IMR-90 (cell line): ENCODE measurements around the gene CXCL12. TPM values are rescaled to one million over a fixed set of nuclear protein-coding genes. Genes with fewer than 3 reads are reported as not detected.

Experiments used
- ATAC-seq: fragments of 200-7000 bp; cut with Tn5 transposase; 2 replicates; pipeline ENCODE4 v1.9.1; 2020; ENCODE audit warnings: low read depth, mild to moderate bottlenecking, moderate library complexity
- BruUV-seq: library from RNA; stranded (reverse); fragments of 400-500 nt; replicated peaks from 2 replicates; lab custom pipeline; 2021; lab: Mats Ljungman, UMichigan
- CTCF ChIA-PET: fragments of 300-600 bp; formaldehyde crosslinking; extraction: SDS; loops from one replicate; lab custom pipeline; 2021; ENCODE audit warnings: antibody characterized with exemption; lab: Yijun Ruan, JAX
- POLR2A ChIA-PET: fragments of 300-600 bp; sonication (Branson Sonifier 250); formaldehyde crosslinking; loops from one replicate; lab custom pipeline; 2022; ENCODE audit warnings: antibody characterized with exemption; ENCODE audit not compliant: unreplicated experiment; lab: Charles Lee
- DNase-seq: peaks from one replicate; pipeline ENCODE4 v3.0.0; 2013
- H2AFZ ChIP-seq: replicated peaks from 2 replicates; pipeline ENCODE3; 2013; ENCODE audit warnings: low read length, mild to moderate bottlenecking; ENCODE audit not compliant: poor library complexity
- H2AK5ac ChIP-seq: 2 replicates; pipeline ENCODE4 v1.6.1; 2013; ENCODE audit warnings: low read depth, low read length, inconsistent platforms
- H2AK9ac ChIP-seq: replicated peaks from 2 replicates; pipeline ENCODE3; 2013; ENCODE audit warnings: mild to moderate bottlenecking, low read depth, low read length, moderate library complexity; ENCODE audit not compliant: poor library complexity
- H2BK120ac ChIP-seq: 2 replicates; pipeline ENCODE4 v1.6.1; 2013; ENCODE audit warnings: low read depth, low read length, inconsistent platforms
- H2BK15ac ChIP-seq: 3 replicates; pipeline ENCODE4 v1.6.1; 2013; ENCODE audit warnings: low read depth, low read length, inconsistent platforms
- H2BK20ac ChIP-seq: 2 replicates; pipeline ENCODE4 v1.6.1; 2013; ENCODE audit warnings: low read depth, mild to moderate bottlenecking, inconsistent platforms, low read length, moderate library complexity
- H2BK5ac ChIP-seq: 2 replicates; pipeline ENCODE4 v1.6.1; 2013; ENCODE audit warnings: mild to moderate bottlenecking, low read depth, low read length, inconsistent platforms; ENCODE audit not compliant: poor library complexity, severe bottlenecking
- H3K14ac ChIP-seq: replicated peaks from 2 replicates; pipeline ENCODE4 v1.6.1; 2013; ENCODE audit warnings: low read depth, low read length, inconsistent platforms
- H3K18ac ChIP-seq: 2 replicates; pipeline ENCODE4 v1.6.1; 2013; ENCODE audit warnings: low read depth, low read length, control low read depth
- H3K23ac ChIP-seq: 2 replicates; pipeline ENCODE4 v1.6.1; 2013; ENCODE audit warnings: low read depth, low read length, inconsistent platforms
- H3K27ac ChIP-seq: 2 replicates; pipeline ENCODE4 v1.5.1; 2013; ENCODE audit warnings: mild to moderate bottlenecking, control low read depth, low read length; ENCODE audit not compliant: insufficient read depth
- H3K27me3 ChIP-seq: 2 replicates; pipeline ENCODE4 v1.6.1; 2013; ENCODE audit warnings: low read length; ENCODE audit not compliant: control insufficient read depth, insufficient read depth
- H3K36me3 ChIP-seq: 2 replicates; pipeline ENCODE4 v1.6.1; 2013; ENCODE audit warnings: low read length, mixed read lengths; ENCODE audit not compliant: control insufficient read depth, insufficient read depth
- H3K4ac ChIP-seq: 2 replicates; pipeline ENCODE4 v1.6.1; 2013; ENCODE audit warnings: low read depth, low read length, inconsistent platforms
- H3K4me1 ChIP-seq: 2 replicates; pipeline ENCODE4 v1.6.1; 2013; ENCODE audit warnings: low read length, mixed read lengths; ENCODE audit not compliant: control insufficient read depth, insufficient read depth
- H3K4me2 ChIP-seq: 2 replicates; pipeline ENCODE4 v1.6.1; 2013; ENCODE audit warnings: low read depth, mild to moderate bottlenecking, control low read depth, low read length, moderate library complexity
- H3K4me3 ChIP-seq: 2 replicates; pipeline ENCODE4 v1.5.1; 2013; ENCODE audit warnings: low read depth, mild to moderate bottlenecking, control low read depth, low read length, moderate library complexity; ENCODE audit not compliant: insufficient read depth
- H3K56ac ChIP-seq: 2 replicates; pipeline ENCODE4 v1.6.1; 2013; ENCODE audit warnings: low read length, inconsistent platforms; ENCODE audit not compliant: insufficient read depth; ENCODE audit errors: extremely low read depth
- H3K79me1 ChIP-seq, 2 experiments: 2 replicates each; pipeline ENCODE4 v1.6.1; 2013; ENCODE audit warnings: low read length in 2 of 2, inconsistent platforms in 1 of 2, low read depth in 1 of 2
- H3K9ac ChIP-seq: 2 replicates; pipeline ENCODE4 v1.6.1; 2013; ENCODE audit warnings: low read depth, low read length, control low read depth
- H3K9me1 ChIP-seq: 2 replicates; pipeline ENCODE4 v1.6.1; 2013; ENCODE audit warnings: low read length, inconsistent platforms; ENCODE audit not compliant: insufficient read depth
- H3K9me3 ChIP-seq: 2 replicates; pipeline ENCODE4 v1.6.1; 2013; ENCODE audit warnings: low read length; ENCODE audit not compliant: control insufficient read depth, insufficient read depth
- H4K20me1 ChIP-seq: 2 replicates; pipeline ENCODE4 v1.6.1; 2013; ENCODE audit warnings: low read length, inconsistent platforms; ENCODE audit not compliant: insufficient read depth
- H4K5ac ChIP-seq: 2 replicates; pipeline ENCODE4 v1.6.1; 2013; ENCODE audit warnings: mild to moderate bottlenecking, low read depth, low read length, control low read depth
- H4K8ac ChIP-seq, 2 experiments: 2 replicates each; pipeline ENCODE4 v1.6.1; 2013; ENCODE audit warnings: low read depth in 2 of 2, low read length in 2 of 2, control low read depth in 1 of 2, inconsistent platforms in 1 of 2
- H4K91ac ChIP-seq: 2 replicates; pipeline ENCODE4 v1.6.1; 2013; ENCODE audit warnings: low read depth, low read length, inconsistent platforms; ENCODE audit not compliant: insufficient read depth
- BHLHE40 ChIP-seq: fragments of 150-350 bp; IDR thresholded peaks from 2 replicates; pipeline ENCODE4 v1.6.1; 2016; ENCODE audit warnings: mild to moderate bottlenecking, low read depth, low read length
- MAZ ChIP-seq: IDR thresholded peaks from 2 replicates; pipeline ENCODE4 v1.6.1; 2012; ENCODE audit warnings: low read depth, mild to moderate bottlenecking, low read length, improper control_type of control experiment, moderate library complexity, borderline replicate concordance
- POLR2A ChIP-seq: IDR thresholded peaks from 2 replicates; pipeline ENCODE4 v1.6.1; 2012; ENCODE audit warnings: mild to moderate bottlenecking, low read depth, low read length
- RAD21 ChIP-seq: IDR thresholded peaks from 2 replicates; pipeline ENCODE4 v1.6.1; 2012; ENCODE audit warnings: low read length, improper control_type of control experiment
- RCOR1 ChIP-seq: IDR thresholded peaks from 2 replicates; pipeline ENCODE4 v1.6.1; 2012; ENCODE audit warnings: mild to moderate bottlenecking, low read length, improper control_type of control experiment; ENCODE audit not compliant: insufficient replicate concordance
- RFX5 ChIP-seq: IDR thresholded peaks from 2 replicates; pipeline ENCODE4 v1.8.0; 2012; ENCODE audit warnings: low read depth, mild to moderate bottlenecking, low read length, moderate library complexity
- USF2 ChIP-seq: fragments of 150-350 bp; IDR thresholded peaks from 2 replicates; pipeline ENCODE4 v1.6.1; 2017; ENCODE audit warnings: mild to moderate bottlenecking, antibody characterized with exemption, low read length, low read depth
- WGBS, 2 experiments: methylation state at CpG; one replicate each; pipeline versions ENCODE4 v1.1.5 to v1.1.7; 2013; ENCODE audit warnings: missing lambda C conversion rate in 2 of 2; ENCODE audit not compliant: insufficient read length in 1 of 2; ENCODE audit errors: extremely low coverage in 2 of 2; 5-methylcytosine and 5-hydroxymethylcytosine counted together
- dilution Hi-C: fragments of 300-500 bp; cut with HindIII; formaldehyde crosslinking; loops from one replicate; pipeline ENCODE4 v1.14.3; 2018; ENCODE audit warnings: low sequenced_read_pairs; ENCODE audit not compliant: unreplicated experiment
- in situ Hi-C: fragments of 300-500 bp; cut with MboI; formaldehyde crosslinking; loops from 3 replicates; pipeline ENCODE4 v1.14.3; 2019; ENCODE audit warnings: low sequenced_read_pairs, inconsistent platforms, mixed read lengths
- intact Hi-C: fragments of 100-400 bp; cut with micrococcal nuclease; formaldehyde crosslinking; loops from 2 replicates; pipeline ENCODE4 v1.10.0; 2022
- polyA plus RNA-seq, 3 experiments: library from polyadenylated mRNA; depleted of rRNA; stranded (reverse); fragments of >200 nt; gene quantifications; 2 replicates each; pipeline ENCODE4 v1.2.3, GENCODE V29; 2012; ENCODE audit warnings: low replicate concordance in 1 of 3
- total RNA-seq: library from RNA; depleted of rRNA; stranded (reverse); fragments of >200 nt; gene quantifications from 2 replicates; pipeline ENCODE4 v1.2.3, GENCODE V29; 2012

The CXCL12 gene
- total and polyA plus RNA-seq, 2 of the 4 experiments (the other 2 are of a cell fraction): 15.8 to 80.7 TPM

- TF ChIP-seq BHLHE40 (no peak), RCOR1 (no peak), MAZ (no peak), POLR2A (no peak), RFX5 (no peak), RAD21 (no peak), USF2 (no peak)
- Histone ChIP-seq H3K23ac (no peak overlapping the region), H3K4ac (no peak overlapping the region), H3K79me1 (no peaks in the 10 kb centered on the region), H3K18ac (no peak overlapping the region), H3K4me3 (no peak overlapping the region), H4K20me1 (no peaks in the 10 kb centered on the region), H3K9me1 (peaks cover 6% of the 10 kb centered on the region; the same call in 1 of the 2 replicates), H3K9me3 (no peaks in the 10 kb centered on the region), H4K8ac (no peak overlapping the region), H3K27me3 (peaks cover 3% of the 10 kb centered on the region), H2BK20ac (no peak overlapping the region), H3K36me3 (no peaks in the 10 kb centered on the region), H4K91ac (no peak overlapping the region), H3K4me1 (peaks cover 14% of the 10 kb centered on the region), H2AK5ac (no peak overlapping the region), H2AFZ (no peak overlapping the region), H3K27ac (no peak overlapping the region), H3K9ac (no peak overlapping the region), H2BK120ac (no peak overlapping the region), H4K5ac (no peak overlapping the region), H3K4me2 (no peak overlapping the region), H2BK15ac (no peak overlapping the region), H3K56ac (no peak overlapping the region), H2BK5ac (no peak overlapping the region), H2AK9ac (no peak overlapping the region), H3K14ac (no peak overlapping the region)
- no peak for DNase-seq
- ChIA-PET CTCF (no interaction called here), POLR2A (no interaction called here)
- dilution Hi-C loops (no loop called here), in situ Hi-C loops (no loop called here), intact Hi-C loops (no loop called here)
- WGBS, 2 experiments: no CpG with 5 or more reads among the region's 7 CpGs
- no peak for ATAC-seq
- BruUV-seq: no TSS peak
These were observed 52.4 kb downstream of the CXCL12 start for GRCh38 chr10:44332465-44332864.
